CD4-positive, alpha-beta T cell treated with Interleukin-4 for 4 hours (primary cell): ENCODE data around the gene PRKCH.

Experiments used
- DNase-seq: peaks from one replicate; pipeline ENCODE4 v3.0.0-alpha.2; 2020

The PRKCH gene

DNA sequence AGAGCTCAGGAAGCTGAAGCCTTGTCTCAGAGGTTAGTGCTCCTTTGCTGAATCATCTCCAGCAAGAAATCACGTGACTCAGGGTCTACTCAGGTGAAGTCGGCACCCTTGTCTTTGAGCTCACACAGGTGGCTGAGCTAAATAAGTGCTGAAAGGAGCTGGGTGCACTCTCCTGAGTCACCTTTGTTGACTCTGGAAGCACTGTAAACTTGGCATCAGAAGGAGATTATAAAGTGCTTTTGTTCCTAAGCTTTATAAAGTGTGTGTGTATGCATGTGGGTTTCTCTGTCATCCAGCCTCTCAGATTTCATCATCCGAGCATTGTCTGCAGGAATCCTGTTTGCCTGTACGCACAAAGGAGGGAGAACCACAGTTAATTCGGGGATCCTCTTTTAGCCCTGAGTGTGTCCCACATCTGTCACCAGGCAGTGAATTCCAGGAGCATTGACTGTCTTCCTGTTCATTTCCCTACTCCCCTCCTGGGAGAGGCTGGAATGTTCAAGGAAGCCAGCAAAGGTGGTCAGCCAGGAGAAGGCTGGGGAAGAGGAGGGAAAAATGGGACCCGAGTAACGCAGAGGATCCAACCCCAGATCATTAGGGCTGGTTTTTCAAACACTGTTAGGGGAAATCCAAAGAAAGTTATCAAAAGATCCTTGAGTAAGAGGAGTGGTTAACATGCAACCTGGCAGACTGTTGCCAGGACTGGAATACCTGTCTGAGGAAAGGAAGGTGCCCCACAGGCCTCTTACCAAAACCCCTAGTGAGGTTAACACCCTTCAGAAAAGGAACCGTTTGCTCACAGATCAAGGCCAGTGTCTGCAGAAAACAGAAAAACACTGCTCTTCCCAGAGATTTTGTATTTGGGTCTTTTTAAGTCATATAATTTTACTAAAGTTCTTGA is 216.4 kb downstream of the PRKCH start:
- peak; percentile 66 for DNase-seq

DNA sequence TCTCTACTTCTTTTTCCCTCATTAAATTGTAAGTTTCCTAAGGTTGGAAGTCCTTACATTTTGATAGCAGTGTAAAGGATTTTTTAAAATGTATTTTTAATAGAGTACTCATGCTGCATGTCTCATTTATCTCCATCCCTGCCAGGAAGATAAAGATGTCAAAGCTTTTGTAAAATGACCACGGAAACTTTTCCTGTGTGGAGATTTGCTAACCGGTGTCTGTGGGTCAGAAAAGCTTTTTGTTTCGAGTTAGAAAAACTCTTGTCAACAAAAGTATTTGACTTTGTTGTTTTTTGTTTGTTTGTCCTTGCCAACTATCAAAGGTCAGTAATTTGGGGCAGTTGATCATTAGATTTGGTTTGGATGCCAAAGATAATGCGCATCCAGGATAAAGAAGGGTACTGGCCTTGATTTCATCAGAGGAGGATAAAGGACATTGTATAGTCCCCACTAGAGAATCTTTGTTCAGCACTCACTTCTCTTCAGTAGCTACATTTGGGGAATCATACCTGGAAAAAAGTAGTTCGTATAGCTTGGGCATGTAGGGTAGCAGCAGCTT is 217.2 kb downstream of the PRKCH start:
- DNase-seq, result no peak

DNA sequence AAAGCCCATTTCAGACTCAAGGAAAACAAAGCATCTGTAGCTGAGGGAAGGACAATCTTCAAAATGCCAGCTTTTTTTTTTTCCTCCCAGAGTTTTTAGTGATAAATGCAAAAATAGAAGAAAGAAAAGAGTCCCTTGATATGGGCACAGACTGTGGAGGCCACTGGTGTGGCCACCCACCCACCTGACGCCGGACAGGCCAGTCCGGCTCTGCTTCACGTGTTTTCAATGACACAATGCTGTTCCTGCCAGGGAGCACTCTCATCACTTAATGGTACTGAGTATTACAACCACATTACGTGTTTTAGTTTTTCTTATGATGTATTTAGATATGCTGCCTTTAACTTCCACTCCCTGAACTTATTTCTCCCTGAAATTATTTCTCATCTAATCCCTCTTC is 218.3 kb downstream of the PRKCH start:
- no peak for DNase-seq

DNA sequence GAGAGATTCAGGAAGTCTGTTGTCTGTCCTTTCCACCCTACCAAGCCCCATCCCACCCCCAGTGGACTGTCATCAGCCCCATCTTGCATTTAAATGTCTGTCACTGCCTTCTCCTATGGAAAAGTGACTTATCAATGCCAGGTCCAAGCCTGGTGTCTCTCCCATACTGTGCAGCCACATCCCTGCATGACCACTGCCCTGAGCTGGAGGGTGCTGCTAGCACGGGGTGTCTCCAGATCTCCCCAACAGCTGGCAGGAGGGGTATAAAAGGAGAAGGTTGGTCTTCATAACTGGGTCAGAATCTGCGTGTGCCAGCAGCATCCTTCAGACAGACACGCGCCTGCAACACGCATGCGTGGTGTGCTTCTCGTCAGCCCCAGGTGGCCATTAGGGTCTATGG is 219.6 kb downstream of the PRKCH start:
- DNase-seq, result no peak

DNA sequence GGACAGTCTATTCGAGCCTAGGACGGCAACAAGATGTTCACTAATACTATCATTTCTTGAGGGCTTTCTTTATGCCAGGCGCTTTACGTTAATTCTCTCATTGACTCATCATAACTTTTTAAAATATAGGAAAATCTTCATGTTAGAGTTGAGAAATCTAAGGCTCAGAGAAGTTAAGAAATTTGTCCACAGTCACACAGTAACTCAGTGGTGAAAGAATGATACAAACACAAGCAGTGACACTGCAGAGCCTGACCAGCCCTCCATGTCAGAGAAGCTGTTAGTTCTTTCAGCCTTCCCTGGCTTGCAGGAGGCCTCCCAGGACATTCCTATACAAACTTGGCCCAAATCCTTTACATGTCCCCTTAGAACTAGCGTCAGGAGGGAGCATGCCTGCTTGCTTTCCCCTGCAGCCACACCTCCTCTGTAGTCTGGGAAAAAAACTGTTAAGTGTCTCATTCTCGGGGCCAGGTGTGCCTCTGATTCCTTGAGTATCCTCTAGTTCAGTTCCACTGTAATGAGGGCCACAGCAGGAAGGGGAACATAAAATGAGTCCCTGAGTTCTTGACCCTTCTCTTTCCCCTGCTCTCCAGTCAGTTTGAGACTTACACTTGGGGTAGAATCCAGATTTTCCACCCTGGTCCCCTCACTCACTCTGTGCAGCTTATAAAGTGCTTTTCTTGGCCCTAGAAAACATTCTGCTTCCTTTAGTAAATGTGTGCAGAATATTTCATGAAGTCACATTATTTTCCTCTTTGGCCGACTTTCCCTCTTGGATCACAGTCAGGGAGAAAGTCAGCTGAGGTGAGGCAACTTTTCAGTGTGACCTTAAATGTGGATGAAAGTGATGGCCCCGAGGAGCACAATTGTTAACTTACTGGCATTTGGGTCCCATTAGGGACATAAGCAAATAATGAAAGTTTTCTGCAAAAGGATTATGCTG is 221.7 kb downstream of the PRKCH start:
- DNase-seq, result no peak

DNA sequence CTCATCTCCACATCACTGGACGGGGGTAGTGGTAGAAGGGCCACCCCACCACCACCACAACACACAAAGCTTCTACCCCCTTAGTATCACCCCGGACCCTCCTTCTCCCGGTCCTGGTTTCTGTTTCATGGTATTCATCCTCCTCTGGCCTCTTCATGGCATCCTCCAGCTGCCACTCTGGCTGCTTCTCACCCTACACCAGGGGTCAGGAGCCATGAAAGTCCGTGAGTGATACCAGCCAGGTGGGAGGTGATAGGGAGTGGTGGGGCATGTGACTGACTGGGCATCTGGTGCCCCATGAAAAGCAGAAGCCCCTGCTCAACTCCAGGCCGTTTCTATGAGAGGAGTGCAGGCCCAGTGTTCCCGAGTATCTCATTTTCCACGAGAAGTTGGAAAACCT is 222.6 kb downstream of the PRKCH start:
- no peak for DNase-seq

DNA sequence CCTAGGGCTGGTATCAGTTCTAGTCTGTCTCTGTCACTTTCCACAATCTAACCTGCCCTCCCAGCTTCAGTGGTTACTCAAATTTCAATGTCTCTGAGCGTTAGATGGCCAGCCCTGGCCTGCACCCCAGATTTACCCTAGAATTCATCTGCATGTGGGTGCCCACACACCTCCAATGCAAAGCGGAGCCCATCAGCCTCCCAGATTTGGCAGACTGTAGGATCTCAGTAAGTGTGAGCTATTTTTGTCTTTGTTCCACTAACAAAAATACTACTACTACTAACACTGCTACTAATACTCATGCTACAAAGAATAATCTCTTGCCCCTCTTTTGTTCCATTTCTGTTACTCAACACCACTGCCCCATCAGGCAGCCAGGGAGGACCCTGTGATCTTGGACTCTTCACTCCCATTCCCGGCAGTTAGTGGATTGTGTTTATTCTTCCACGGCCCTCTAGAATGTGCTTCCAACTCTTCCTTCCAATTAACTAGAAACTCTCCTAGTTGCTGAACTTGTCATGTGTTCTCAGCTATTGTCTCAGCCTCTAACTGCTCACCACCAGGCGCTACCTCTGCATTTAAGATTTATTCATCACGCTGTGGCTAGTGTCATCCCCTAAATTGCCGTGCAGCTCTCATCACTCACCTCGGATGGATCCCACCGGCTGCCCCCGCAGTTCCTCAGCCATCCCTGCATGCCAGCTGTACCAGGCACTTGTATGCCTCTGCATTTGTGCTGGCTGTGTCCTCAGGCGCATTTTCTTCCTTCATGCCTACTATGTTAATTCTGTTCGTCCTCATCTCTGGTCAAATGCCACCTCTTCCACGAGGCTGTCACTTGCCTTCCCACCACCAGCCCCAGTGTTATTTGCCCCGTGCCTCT is 223.3 kb downstream of the PRKCH start:
- DNase-seq, result no peak

DNA sequence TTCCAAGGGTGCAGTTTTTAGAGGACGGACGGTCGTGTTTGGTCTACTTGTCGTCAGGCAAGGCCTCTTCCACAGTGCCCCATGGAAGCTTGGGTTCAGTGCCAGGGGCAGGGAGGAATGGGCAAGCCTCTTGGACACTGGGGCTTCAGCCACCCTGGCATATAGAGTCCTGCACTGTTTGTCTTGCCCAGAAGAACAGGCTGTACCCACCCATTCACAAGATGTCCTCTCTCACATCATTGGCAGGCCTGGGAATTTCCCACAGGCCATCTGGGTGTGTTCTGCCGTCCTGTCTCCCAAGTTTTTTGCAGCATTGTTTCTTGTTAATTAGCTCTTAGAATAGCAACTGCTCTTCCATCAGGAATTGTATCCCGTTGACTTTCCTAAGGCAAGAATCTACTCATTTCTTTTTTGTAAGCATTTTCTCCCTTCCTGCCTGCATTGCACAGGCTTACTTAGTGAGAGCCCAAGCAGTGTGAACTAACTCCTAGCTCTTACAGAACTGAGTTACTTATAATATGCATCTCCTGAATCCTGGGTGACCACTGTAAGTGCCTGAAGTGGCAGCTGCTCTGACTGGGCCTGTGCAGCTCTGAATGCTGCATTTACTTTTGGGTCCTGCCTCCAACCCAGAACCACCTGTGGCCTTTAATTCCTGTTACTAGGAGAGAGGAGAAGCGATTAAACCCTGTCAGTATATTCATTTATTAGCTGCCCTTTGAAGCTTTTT is 224.5 kb downstream of the PRKCH start:
- no peak for DNase-seq

DNA sequence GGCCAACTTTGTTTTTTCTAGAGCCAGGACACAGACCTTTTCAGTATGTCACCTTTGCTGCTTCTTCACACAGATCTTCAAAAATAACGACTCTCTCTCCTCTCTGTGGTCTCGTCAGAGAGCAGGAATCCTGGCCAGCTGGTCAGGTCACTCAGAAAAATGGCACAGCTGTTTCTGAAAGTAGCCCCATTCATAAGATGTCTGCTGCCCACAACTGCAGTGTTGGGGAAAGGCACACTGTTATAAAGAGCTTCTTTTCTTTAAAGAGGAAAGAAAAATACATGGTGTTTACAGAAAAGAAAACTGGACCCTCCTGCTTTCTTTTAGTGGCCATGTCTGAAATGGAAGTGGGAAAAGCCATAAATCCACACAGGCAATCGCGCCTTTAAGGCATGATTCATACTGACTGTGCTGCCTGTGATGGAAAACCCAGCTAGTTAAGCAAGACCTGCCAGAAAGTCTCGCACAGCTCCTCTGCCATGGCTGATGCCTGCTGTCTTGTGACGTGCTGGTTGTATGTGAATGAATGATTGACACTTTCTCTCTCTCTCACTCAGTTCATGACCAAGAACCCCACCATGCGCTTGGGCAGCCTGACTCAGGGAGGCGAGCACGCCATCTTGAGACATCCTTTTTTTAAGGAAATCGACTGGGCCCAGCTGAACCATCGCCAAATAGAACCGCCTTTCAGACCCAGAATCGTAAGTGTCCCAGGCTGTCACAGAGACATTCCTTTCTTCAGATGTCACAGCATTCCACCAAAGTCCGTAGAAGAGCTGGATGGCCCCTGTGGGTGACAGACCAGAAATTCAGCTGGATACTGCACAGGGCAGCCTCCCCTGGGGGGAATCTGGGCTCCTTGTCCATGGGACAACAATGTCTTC is 226.0 kb downstream of the PRKCH start:
- DNase-seq, result no peak

DNA sequence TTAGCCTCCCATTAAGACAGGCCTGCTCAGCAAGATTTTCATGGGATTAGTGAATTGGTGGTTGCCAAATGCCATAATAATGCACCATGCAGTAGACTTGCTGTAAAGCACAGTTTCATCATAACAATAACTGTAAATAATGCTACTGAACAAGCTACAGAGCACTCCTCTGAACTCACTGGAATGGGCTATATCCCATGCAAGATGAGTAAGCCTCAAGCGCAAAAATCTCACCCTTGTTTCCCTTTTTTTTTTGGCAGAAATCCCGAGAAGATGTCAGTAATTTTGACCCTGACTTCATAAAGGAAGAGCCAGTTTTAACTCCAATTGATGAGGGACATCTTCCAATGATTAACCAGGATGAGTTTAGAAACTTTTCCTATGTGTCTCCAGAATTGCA is 228.0 kb downstream of the PRKCH start:
- DNase-seq, result no peak

DNA sequence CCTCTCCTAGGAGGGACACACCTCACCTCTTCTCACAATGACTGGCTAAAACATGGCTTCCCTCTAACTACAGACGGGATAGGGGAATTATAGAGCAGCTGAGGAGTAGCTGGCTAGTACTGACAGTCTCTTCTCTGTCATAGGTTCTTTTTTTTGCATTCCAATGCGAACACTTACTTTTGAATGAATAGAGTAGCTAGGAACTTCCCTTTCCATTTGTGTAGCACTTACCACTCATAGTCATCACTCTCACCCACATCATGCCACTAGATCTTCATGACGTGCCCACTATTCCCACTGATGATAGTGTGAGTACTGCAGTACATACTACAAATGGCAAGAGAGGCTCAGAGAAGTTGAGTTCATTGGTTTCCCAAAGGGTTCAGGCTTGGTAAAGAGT is 230.0 kb downstream of the PRKCH start:
- no peak for DNase-seq

DNA sequence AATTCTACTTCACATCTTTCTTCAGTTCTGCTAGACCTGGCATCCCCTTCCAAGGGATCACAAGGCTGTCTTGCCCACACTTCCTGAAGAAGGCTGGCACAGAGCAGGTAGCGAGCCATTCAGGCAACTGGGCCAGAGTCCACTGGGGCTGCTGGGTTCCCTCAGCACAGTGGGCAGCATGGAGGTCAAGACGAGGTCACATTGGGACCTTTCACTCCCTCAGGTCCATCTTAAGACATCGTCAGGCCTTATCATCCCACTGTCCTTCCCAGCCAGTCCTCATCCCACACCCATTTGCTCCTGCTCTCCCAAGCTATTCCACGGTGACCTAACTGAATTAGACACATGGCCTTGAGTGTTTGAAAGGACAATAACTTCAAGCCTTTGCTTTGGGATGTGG is 230.9 kb downstream of the PRKCH start:
- DNase-seq, result no peak

DNA sequence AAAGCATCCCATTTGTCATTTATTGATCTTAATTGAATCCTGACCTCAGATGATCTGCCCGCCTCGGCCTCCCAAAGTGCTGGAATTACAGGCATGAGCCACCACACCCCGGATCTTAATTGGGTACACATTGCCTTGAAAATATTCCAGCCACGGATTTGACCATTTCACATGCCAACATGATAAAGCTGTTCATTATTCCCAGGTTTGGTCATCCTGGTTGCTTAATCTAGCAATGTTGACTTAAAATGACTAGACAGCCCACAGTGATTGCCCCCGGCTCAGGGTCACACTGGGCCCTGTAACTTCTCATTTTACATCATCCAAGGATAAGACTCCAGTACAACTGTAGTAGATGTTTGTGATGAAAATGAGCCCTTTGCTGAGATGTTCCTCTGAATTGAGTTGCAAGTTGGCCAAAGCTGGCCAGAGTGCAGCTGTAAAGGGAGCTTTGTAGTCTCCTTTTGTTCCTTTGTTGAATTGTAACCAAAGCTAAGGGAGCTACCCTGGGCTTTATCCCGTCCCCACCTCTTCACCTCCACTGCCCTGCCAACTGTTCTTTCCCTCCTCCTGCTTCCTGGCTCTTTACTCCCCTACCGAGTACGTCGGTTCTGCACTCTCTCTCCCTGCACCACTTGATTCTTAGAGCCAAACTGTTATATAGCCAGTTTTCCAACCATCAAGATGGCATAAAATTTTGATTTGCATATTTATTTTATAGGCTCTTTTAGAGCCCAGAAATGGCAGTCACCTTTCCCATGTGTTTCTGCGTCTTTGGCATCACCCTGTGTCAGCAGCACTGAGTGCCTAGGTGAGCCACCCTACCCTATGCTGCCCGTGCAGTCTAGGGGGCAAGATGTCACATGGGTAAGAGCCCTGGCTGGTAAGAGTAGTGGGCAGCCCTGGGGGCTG is 232.6 kb downstream of the PRKCH start:
- no peak for DNase-seq

DNA sequence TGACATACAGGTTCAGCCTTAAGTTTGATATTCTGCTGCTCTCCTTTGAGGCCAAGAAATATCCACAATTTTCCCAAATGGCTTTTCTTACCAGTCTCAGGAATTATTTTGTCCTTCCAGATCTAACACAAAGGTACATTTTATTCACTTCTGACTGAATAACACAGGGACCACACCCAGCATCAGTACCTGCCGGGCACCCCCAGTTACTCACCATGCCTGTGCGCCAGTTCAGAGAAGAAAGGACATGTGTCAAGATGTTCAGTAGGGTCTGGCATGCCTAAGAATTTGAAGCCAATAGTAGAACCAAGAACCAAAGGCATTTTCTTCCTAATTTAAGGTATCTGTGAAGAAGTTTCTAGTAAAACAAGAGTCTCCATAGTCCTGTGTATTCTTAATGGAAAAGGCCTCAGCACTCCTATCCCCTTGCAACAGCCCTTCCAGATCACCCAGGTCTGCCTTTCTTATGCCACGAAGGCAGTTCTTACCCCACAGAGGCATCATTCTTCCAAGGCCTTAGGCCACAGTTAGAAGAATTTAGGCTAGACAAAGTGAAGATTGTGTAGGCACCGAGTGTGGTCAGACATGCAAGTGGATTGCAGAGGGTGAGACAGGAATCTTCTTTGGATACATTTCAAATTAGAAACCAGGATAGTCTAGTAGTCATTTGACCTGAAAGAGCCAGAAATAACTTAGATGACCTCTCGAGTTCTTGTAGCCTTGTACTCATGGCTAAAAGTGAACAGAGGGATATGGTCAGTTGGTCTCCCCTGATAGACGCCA is 233.9 kb downstream of the PRKCH start:
- no peak for DNase-seq

DNA sequence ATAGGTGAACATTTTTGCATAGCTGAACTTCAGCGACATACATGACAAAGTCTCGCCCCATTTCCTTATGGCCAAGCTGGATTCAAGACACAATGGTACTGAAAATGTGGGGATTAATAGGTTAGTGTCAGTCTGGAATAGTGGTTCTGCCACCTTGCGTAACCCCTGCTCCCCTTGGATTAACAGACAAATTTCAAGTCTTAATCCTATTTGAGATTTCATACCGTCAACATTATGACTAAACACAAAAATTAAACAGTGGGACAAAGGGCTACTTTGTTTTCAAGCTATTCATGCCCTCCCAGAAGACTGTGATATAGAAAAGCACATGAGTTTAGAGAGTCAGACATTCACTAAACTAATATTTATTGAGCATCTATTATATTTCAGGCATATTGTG is 235.1 kb downstream of the PRKCH start:
- DNase-seq, result no peak

DNA sequence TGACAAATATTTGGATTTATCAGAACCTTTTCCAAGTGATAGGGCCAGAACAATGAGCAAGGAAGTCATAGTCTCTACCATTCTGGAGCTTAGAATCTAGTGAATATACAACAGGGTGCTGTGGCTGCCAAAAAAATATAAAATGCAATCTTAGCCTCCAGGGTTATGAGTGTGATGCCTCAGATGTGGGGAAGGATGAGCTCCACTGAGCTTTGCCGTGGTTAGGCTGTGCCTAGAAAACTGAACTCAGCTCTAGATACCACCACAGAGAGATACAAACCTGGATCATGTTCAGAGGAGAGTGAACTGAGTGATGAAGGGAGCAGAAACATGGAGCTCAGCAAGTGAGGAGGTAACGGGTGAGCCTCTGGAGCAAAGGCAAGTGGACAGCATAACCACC is 235.9 kb downstream of the PRKCH start:
- DNase-seq, result no peak

DNA sequence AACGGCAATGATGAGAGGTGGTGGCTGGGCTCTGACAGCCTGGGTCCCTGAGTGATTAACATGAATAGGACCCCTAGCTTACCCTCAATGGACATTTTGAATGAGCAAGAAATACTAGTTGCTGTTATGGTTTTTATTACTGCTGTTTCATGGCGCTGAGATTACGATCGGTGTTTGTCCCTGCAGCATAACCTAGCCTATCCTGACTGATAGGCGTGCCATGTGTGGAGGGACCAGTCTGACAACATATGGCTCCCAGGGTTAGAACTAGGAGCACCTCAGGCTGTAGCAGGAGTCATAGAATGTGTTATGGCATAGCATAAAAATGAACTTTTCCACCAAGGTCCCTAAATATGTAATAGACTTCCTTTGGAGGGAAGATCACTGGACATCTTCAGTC is 236.5 kb downstream of the PRKCH start:
- no peak for DNase-seq

DNA sequence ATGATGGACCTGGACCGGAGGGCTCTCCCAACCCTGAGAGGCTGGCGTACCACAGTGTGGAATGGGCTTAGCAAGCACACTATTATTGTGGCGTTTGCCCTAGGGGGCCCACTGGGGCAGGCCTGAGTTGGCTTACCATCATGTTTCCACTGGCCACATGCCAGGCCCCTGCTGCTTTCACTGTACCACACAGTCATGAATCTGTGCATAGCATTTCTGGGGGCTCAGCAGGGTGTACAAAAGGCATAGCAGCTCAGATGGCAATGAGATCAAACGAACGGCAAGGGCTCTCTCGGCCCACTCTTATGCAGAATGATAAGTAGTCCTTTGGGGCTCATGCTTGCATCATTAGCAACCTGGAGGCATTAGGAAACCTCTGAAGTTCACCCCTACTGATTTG is 236.9 kb downstream of the PRKCH start:
- DNase-seq, result no peak
